GM21529 (cell line): ENCODE data around the gene KLHL25.
A peak's percentile ranks its signal among the peaks of the same experiment; 100 is the strongest.

Source experiments
- ATAC-seq: cut with Tn5 transposase; IDR thresholded peaks from one replicate; pipeline ENCODE4 v1.9.1; 2021; ENCODE audit not compliant: unreplicated experiment

The KLHL25 gene

DNA sequence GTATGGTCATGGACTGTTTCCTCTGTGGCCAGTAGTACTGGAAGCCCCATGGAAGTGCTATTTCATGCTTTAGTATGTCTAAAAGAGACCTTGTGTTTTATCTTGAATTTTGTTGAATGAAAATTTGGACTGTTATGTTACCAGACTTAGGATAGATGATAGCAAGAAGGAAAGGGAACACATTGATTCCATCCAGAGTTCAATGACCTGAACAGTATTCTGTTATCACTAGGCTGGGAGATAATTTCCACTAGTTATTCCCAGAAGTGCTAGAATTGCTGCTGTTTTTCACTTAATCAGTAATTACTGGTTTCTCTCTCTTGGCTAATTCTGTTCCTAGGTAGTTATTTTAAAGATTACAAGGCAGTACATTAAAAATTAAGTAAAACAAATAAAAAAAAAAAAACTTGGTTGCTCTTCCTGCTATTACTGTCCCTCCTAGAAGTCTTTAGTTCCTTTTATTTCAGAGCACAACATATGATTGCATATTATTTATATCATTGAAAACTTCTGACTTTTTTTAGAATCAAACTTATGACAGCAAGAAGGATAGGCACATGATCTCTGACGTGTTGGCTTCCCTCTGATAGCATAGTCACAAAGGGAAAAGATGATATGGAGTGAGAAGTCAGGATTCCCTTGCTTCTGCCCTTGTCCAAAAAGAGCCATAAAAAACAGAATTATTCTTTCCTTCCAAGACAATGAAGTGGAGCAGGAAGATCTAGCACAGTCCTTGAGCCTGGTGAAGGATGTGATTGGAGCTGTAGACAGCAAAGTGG, 72.2 kb downstream of the KLHL25 start:
- ATAC-seq: no peak

- no peak for ATAC-seq
Measured at GRCh38 chr15:85718981-85719380, 75.7 kb downstream of the KLHL25 start.

- ATAC-seq: peak; percentile 68
Measured at GRCh38 chr15:85718271-85718971, 76.3 kb downstream of the KLHL25 start.

DNA sequence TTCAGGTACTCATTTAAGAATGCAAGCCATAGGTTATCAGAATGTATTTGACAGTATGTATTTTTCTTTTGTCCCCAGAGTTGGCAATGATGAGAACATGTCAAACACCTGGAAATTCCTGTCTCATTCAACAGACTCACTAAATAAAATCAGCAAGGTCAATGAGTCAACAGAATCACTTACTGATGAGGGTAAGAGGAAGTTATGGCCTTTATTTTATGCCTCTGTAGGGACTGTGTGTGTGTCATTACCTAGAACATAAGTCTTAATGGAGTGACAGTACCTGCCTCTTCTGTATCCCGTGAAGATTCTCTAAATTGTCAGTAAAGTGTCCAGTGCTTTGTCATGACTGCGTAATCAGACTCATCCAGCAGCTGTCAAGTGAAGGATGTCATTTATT, 77.5 kb downstream of the KLHL25 start:
- ATAC-seq: no peak

GRCh38 chr15:85716261-85716660, 78.5 kb downstream of the KLHL25 start:
- ATAC-seq: no peak

GRCh38 chr15:85711580-85712192, 83.0 kb downstream of the KLHL25 start:
- ATAC-seq: no peak

GRCh38 chr15:85710340-85710842, 84.3 kb downstream of the KLHL25 start:
- peak; percentile 41 for ATAC-seq
